AG09309 (cell line): ENCODE data around the gene CNTN1.

Experiments
- DNase-seq: peaks from one replicate; pipeline ENCODE4 v3.0.0-alpha.2; 2010; ENCODE audit warnings: low read depth
- H3K4me3 ChIP-seq: 2 replicates; pipeline ENCODE4 v1.5.1; 2011; ENCODE audit warnings: mild to moderate bottlenecking, low read depth, low read length, moderate library complexity; ENCODE audit not compliant: control insufficient read depth
- CTCF ChIP-seq: IDR thresholded peaks from 2 replicates; pipeline ENCODE4 v1.5.1; 2011; ENCODE audit warnings: mild to moderate bottlenecking, low read depth, low read length, inconsistent platforms; ENCODE audit not compliant: insufficient read depth, control insufficient read depth; ENCODE audit errors: missing control alignments

CNTN1 gene

GRCh38 chr12:40646911-40647310 is 45.3 kb upstream of the CNTN1 start:
- DNase-seq: no peak
- H3K4me3 ChIP-seq: no peak overlapping the region
- TF ChIP-seq CTCF: no peak

- H3K4me3 ChIP-seq: no peak overlapping the region
- no peak for TF ChIP-seq CTCF
- DNase-seq: no peak
These were observed 44.6 kb upstream of the CNTN1 start for GRCh38 chr12:40647651-40648050.

- no peak overlapping the region for H3K4me3 ChIP-seq
- no peak for DNase-seq
- TF ChIP-seq CTCF: no peak
These were observed 43.7 kb upstream of the CNTN1 start for GRCh38 chr12:40648519-40648918.

DNA sequence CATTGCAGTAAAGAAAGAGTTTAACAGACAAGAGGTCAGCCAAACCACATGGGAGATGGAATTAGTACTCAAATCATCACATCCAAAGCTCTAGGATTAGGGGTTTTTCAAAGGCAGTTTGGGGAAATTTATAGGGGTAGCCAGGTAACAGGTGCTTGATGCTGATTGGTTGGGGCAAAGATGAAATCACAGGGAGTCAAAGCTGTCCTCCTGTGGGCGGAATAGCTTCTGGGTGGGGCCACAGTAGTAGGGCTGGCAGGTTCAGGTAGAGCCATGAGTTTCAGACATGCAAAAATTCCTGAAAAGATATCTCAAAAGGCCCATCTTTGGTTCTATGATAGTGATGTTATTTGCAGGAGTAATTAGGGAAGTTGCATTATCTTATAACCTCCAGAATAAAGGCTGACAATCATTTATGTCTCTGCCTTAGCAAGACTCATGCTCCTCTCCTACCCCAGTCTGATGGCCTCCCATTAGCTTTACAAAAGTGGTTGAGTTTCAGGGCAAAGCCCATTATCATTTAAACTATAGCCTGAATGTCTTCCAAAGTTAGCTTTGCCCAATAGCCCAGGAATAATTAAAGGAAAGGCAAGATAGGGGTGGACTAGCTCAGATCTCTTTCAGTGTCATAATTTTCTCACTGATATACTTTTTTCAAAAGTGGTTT is 42.1 kb upstream of the CNTN1 start:
- no peak for DNase-seq
- H3K4me3 ChIP-seq: no peak overlapping the region
- TF ChIP-seq CTCF: no peak

DNA sequence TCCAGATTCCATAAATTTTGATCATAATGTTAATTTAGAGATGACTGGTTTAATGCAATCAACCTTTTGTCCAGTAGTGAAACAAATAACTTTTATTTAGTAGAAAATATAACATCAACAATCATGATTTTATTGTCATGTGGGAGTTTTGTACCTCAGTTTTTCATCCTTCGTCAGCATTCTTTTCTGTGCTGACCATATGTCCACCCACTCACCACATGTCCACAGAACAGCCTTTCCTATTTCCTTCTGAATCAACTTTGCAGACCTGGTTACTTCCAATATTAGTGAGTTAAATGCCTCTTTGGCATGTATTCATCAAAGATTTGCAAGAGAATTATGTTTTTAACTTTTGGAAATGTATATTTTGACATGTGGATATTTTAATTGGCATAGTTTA is 36.8 kb upstream of the CNTN1 start:
- no peak for TF ChIP-seq CTCF
- DNase-seq: no peak

GRCh38 chr12:40662366-40662765 is 29.9 kb upstream of the CNTN1 start:
- TF ChIP-seq CTCF: no peak
- H3K4me3 ChIP-seq: no peak overlapping the region
- no peak for DNase-seq

More for the DNA sequence above, 36.8 kb upstream of the CNTN1 start:
- no peak overlapping the region for H3K4me3 ChIP-seq

- TF ChIP-seq CTCF: no peak
- DNase-seq: no peak
- no peak overlapping the region for H3K4me3 ChIP-seq
These were observed 28.5 kb upstream of the CNTN1 start for GRCh38 chr12:40663781-40664180.
